ENCODE data around the gene BATF. TPM values are rescaled to one million over a fixed set of nuclear protein-coding genes. Genes with fewer than 3 reads are reported as not detected.

Gene BATF
- total RNA-seq, 1 experiment from 2014 or later: not detected

- DNase-seq (ENCODE audit: low read depth): no peak
These were observed 73.0 kb downstream of the BATF start for GRCh38 chr14:75595226-75595625.

Other genes with a start within 250 kb of the BATF start
- 2.2 and 3.2 TPM in 2 replicates for gene FOS, start 243.6 kb upstream of the BATF start, total RNA-seq (2014; rRNA removed; shearing (Covaris generic))
- gene JDP2, start 94.4 kb upstream of the BATF start, total RNA-seq (2014; rRNA removed; shearing (Covaris generic)): 26.9 and 29.3 TPM in 2 replicates
- gene FLVCR2, start 56.2 kb downstream of the BATF start, total RNA-seq (2014; rRNA removed; shearing (Covaris generic)): 0.67 and 0.85 TPM in 2 replicates
- 11.9 and 15.2 TPM in 2 replicates for gene ERG28, start 138.4 kb downstream of the BATF start, total RNA-seq (2014; rRNA removed; shearing (Covaris generic))
- gene TTLL5, start 138.8 kb downstream of the BATF start, total RNA-seq (2014; rRNA removed; shearing (Covaris generic)): 26.0 and 33.2 TPM in 2 replicates